ENCODE measurements around the gene DACT3.

DACT3 gene

DNA sequence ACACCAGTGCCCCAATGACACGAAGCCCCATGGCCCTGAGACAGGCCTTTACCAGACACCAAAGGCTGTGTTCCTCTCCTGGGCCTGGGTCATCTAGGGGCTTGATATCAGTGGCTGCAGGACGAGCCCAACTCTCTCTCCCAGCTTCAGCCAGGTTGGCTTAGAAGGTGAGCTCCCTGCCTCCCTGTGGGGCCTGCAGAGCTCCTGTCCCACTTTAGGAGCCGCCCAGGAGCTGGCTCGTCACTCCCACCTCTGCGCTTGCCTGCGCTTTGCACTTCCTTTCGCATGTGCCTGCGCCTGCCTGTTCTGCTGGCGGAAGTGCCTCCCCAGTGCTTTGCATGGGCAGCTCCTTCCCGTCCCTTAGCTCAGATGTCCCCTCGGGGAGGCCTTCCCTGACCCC lies 55.0 kb downstream of the DACT3 start:
- H3K4me2 ChIP-seq (ENCODE audit: low read depth, low read length, poor library complexity, severe bottlenecking): peak overlapping the region; percentile 91

DNA sequence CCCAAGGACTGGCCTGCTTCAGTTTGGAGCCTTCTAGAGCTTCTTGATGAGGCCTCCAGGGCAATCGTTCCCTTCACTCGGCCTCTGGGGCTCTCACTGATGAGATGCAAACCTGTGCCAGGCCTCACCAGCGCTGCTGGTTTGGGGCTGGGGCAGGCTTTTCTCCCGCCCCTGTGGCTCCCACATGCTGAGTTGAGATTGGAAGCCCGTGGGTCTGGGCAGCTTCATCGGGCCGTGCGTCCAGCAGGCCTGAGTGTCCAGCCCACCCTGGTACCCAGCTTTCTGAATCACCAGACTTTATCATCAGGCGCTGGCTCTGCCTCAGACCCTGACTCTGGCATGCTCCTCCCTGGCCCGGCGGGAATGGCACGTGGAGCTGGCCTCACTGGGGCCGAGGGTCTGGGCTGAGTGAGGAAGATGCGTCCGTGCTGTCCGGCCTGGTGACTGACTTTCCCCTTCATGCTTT lies 55.6 kb downstream of the DACT3 start:
- H3K36me3 ChIP-seq (ENCODE audit: insufficient read depth, low read length): peaks cover 50% of the 10 kb centered on the region; the same call in 1 of the 2 replicates
- no peak overlapping the region for H2AFZ ChIP-seq (ENCODE audit: low read length)
- TF ChIP-seq CTCF (conservative IDR thresholded peaks at IDR 0.05; ENCODE audit: low read length) (no peak), EZH2phosphoT487 (IDR thresholded peaks at IDR 0.05; ENCODE audit: borderline replicate concordance) (no peak)
- H3K79me2 ChIP-seq (ENCODE audit: insufficient read depth, low read length): peaks cover 73% of the 10 kb centered on the region
- peaks cover 6% of the 10 kb centered on the region for H3K27me3 ChIP-seq (ENCODE audit: insufficient read depth, low read length, poor library complexity, severe bottlenecking)
- H3F3A ChIP-seq (ENCODE audit: low read depth): peaks cover 6% of the 10 kb centered on the region; the same call in 1 of the 2 replicates
- peak overlapping the region; percentile 100 for H3K4me3 ChIP-seq (ENCODE audit: low read length, poor library complexity, severe bottlenecking)
- no peaks in the 10 kb centered on the region for H3K9me2 ChIP-seq (replicated peaks; ENCODE audit: low read depth, low read length)
- H3K4me2 ChIP-seq (ENCODE audit: low read depth, low read length, poor library complexity, severe bottlenecking): peak overlapping the region; percentile 91
- no peaks in the 10 kb centered on the region for H3K9me3 ChIP-seq (ENCODE audit: insufficient read depth, low read depth, low read length)
- H3K9ac ChIP-seq (ENCODE audit: low read depth, low read length, poor library complexity, severe bottlenecking): peak overlapping the region; percentile 100
- H3K4me1 ChIP-seq (ENCODE audit: insufficient read depth, low read length, poor library complexity, severe bottlenecking): peaks cover 31% of the 10 kb centered on the region
- peaks cover 71% of the 10 kb centered on the region for H4K20me1 ChIP-seq (ENCODE audit: insufficient read depth, low read length, poor library complexity, severe bottlenecking)

More for the DNA sequence above, 55.0 kb downstream of the DACT3 start:
- Histone ChIP-seq H4K20me1 (ENCODE audit: insufficient read depth, low read length, poor library complexity, severe bottlenecking) (peaks cover 71% of the 10 kb centered on the region), H3K9me2 (replicated peaks; ENCODE audit: low read depth, low read length) (no peaks in the 10 kb centered on the region), H3K9ac (ENCODE audit: low read depth, low read length, poor library complexity, severe bottlenecking) (no peak overlapping the region), H3F3A (ENCODE audit: low read depth) (peaks cover 9% of the 10 kb centered on the region; the same call in 1 of the 2 replicates), H3K9me3 (ENCODE audit: insufficient read depth, low read depth, low read length) (no peaks in the 10 kb centered on the region), H3K4me1 (ENCODE audit: insufficient read depth, low read length, poor library complexity, severe bottlenecking) (peaks cover 36% of the 10 kb centered on the region), H3K27me3 (ENCODE audit: insufficient read depth, low read length, poor library complexity, severe bottlenecking) (peaks cover 6% of the 10 kb centered on the region), H3K79me2 (ENCODE audit: insufficient read depth, low read length) (peaks cover 73% of the 10 kb centered on the region), H2AFZ (ENCODE audit: low read length) (no peak overlapping the region), H3K4me3 (ENCODE audit: low read length, poor library complexity, severe bottlenecking) (peak overlapping the region; percentile 100), H3K36me3 (ENCODE audit: insufficient read depth, low read length) (peaks cover 56% of the 10 kb centered on the region; the same call in 1 of the 2 replicates)
- TF ChIP-seq EZH2phosphoT487 (IDR thresholded peaks at IDR 0.05; ENCODE audit: borderline replicate concordance) (no peak), CTCF (conservative IDR thresholded peaks at IDR 0.05; ENCODE audit: low read length) (no peak)

- Histone ChIP-seq H3K9me3 (ENCODE audit: insufficient read depth, low read depth, low read length) (no peaks in the 10 kb centered on the region), H4K20me1 (ENCODE audit: insufficient read depth, low read length, poor library complexity, severe bottlenecking) (peaks cover 71% of the 10 kb centered on the region), H3K36me3 (ENCODE audit: insufficient read depth, low read length) (peaks cover 47% of the 10 kb centered on the region; the same call in 1 of the 2 replicates), H3K27me3 (ENCODE audit: insufficient read depth, low read length, poor library complexity, severe bottlenecking) (peaks cover 6% of the 10 kb centered on the region), H3K9ac (ENCODE audit: low read depth, low read length, poor library complexity, severe bottlenecking) (peak overlapping the region; percentile 100), H3K4me2 (ENCODE audit: low read depth, low read length, poor library complexity, severe bottlenecking) (peak overlapping the region; percentile 91), H3F3A (ENCODE audit: low read depth) (peaks cover 6% of the 10 kb centered on the region; the same call in 1 of the 2 replicates), H2AFZ (ENCODE audit: low read length) (no peak overlapping the region), H3K9me2 (replicated peaks; ENCODE audit: low read depth, low read length) (no peaks in the 10 kb centered on the region), H3K4me1 (ENCODE audit: insufficient read depth, low read length, poor library complexity, severe bottlenecking) (peaks cover 35% of the 10 kb centered on the region), H3K79me2 (ENCODE audit: insufficient read depth, low read length) (peaks cover 73% of the 10 kb centered on the region), H3K4me3 (ENCODE audit: low read length, poor library complexity, severe bottlenecking) (peak overlapping the region; percentile 100)
- no peak for TF ChIP-seq EZH2phosphoT487 (IDR thresholded peaks at IDR 0.05; ENCODE audit: borderline replicate concordance)
- TF ChIP-seq CTCF (conservative IDR thresholded peaks at IDR 0.05; ENCODE audit: low read length): peak; percentile 24
Observed at GRCh38 chr19:46604781-46605355, 56.1 kb downstream of the DACT3 start.

All from Loucy (cell line).